ENCODE data around the gene PGAP6.
"Not testable (repeated sequence)": the region's sequence is repeated elsewhere in the genome, so short reads cannot be mapped to it uniquely, and the experiment has no call there.

The PGAP6 gene

DNA sequence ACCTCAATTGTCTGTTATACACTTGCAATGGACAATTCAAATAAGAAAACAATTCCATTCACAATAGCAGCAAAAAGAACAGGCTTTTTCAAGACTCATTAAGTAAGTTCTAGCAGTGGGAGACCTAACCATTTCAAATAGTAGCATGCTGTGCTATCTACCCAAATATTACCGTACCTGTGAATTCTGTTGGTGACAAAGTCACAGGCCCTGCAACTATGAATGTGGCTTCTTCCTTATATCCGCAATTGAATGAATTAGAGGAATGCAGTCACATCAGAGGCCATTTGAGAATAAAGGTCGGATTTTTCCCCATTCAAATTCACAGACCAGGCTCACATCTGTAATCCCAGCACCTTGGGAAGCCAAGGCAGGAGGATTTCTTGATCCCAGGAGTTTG is 14.4 kb upstream of the PGAP6 start:
- Mint-ChIP-seq H3K27me3 (no peaks in the 10 kb centered on the region), H3K36me3 (peaks cover 2% of the 10 kb centered on the region), H3K4me1 (ENCODE audit: low read depth) (peaks cover 32% of the 10 kb centered on the region), H3K9me3 (ENCODE audit: low read depth) (no peaks in the 10 kb centered on the region), H3K4me3 (peak overlapping the region; percentile 90), H3K27ac (no peak overlapping the region)

DNA sequence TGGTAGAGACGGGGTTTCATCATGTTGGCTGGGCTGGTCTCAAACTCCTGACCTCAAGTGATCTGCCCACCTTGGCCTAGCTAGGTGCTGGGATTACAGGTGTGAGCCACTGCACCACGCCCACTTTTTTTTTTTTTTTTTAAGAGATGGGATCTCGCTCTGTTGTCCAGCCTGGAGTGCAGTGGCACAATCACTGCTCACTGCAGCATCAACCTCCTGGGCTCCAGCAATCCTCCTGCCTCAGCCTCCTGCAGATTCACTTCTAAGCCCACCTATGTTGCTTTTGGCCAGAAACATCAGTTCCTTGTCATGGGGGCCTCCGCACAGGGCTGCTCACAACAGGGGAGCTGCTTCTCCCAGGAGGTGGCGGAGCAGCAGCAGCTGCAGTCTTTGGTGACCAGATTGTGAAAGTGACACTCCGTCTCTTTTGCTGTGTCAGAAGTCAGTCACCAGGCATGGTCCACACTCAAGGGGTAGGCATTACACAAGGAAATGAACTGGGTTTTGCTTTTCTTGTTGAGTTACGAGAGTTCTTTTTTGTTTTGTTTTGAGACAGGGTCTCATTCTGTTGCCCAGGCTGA is 10.8 kb upstream of the PGAP6 start:
- peak overlapping the region; percentile 61 for H3K27ac Mint-ChIP-seq
- H3K9me3 Mint-ChIP-seq (ENCODE audit: low read depth), result no peaks in the 10 kb centered on the region
- H3K36me3 Mint-ChIP-seq, result peaks cover 2% of the 10 kb centered on the region
- no peaks in the 10 kb centered on the region for H3K27me3 Mint-ChIP-seq
- H3K4me3 Mint-ChIP-seq, result no peak overlapping the region
- H3K4me1 Mint-ChIP-seq (ENCODE audit: low read depth), result peaks cover 20% of the 10 kb centered on the region

DNA sequence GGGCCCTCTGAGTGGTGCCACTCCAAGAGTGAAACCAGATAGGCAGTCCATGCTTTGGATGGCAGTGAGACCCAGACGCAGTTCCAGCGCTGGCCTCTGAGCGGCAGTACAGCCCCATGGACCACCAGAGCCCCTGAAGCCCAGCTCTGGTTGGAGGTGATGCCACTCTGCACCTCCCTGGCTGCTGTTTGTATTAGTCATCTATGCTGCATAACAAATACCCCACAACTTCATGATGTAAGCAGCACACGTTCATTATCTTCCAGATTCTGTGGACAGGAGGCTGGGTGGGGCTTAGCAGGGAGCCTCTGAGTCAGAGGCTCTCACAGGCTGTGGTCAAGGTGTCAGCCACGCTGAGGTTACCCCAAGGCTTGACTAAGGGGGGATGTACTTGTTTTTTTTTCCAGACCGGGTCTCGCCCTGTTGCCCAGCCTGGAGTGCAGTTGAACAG is 10.1 kb upstream of the PGAP6 start:
- Mint-ChIP-seq H3K4me1 (ENCODE audit: low read depth) (peaks cover 20% of the 10 kb centered on the region), H3K36me3 (peaks cover 2% of the 10 kb centered on the region), H3K4me3 (no peak overlapping the region), H3K27me3 (no peaks in the 10 kb centered on the region), H3K9me3 (ENCODE audit: low read depth) (no peaks in the 10 kb centered on the region), H3K27ac (peak overlapping the region; percentile 61)

DNA sequence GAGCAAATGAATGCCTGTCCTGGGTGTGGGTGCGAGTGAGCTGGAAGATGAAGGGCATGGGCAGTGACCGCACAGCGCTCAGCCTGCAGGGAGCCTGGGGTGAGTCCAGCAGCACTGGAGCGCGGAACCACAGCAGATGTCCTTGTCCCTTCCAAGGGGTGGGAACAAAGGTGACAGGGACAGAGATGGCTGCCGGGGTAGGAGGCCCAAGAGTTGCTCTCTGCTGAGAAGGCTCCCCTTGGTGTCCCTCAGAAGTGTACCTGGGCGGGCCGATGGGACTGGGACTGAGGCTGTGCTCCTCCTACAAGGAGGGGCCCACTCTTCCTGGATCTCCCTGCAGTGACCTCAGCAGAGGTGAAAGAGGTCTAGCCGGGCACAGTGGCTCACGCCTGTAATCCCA is 7.6 kb upstream of the PGAP6 start:
- Mint-ChIP-seq H3K4me3 (no peak overlapping the region), H3K36me3 (peaks cover 2% of the 10 kb centered on the region), H3K4me1 (ENCODE audit: low read depth) (peaks cover 12% of the 10 kb centered on the region), H3K27me3 (no peaks in the 10 kb centered on the region), H3K27ac (no peak overlapping the region), H3K9me3 (ENCODE audit: low read depth) (no peaks in the 10 kb centered on the region)

DNA sequence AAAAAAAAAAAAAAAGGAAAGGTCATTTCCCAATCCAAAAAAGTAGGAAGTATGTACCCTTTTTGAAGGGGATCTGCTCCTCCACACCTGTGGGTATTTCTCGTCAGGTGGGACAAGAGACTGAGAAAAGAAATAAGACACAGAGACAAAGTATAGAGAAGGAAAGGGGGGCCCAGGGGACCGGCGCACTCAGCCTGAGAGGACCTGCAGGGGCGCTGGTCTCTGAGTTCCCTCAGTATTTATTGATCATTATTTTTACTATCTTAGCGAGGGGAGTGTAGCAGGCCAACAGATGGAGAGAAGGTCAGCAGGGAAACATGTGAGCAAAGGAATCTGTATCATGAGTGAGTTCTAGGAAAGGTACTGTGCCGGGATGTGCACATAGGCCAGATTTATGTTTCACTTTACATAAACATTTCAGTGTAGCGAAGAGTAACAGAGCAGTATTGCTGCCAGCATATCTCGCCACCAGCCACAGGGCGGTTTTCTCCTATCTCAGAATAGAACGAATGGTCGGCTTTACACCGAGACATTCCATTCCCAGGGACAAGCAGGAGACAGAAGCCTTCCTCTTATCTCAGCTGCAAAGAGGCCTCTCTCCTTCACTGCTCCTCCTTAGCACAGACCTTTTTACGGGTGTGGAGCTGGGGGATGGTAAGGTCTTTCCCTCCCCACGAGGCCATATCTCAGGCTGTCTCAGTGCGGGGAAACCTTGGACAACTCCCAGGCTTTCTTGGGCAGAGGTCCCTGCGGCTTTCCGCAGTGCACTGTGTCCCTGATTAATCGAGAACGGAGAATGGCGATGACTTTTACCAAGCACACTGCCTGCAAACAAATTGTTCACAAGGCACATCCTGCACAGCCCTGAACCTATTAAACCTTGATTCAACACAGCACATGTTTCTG is 6.2 kb upstream of the PGAP6 start:
- peaks cover 22% of the 10 kb centered on the region for H3K4me1 Mint-ChIP-seq (ENCODE audit: low read depth)
- not testable (repeated sequence) for H3K27me3 Mint-ChIP-seq; H3K9me3 Mint-ChIP-seq (ENCODE audit: low read depth); H3K4me3 Mint-ChIP-seq; H3K36me3 Mint-ChIP-seq; H3K27ac Mint-ChIP-seq

DNA sequence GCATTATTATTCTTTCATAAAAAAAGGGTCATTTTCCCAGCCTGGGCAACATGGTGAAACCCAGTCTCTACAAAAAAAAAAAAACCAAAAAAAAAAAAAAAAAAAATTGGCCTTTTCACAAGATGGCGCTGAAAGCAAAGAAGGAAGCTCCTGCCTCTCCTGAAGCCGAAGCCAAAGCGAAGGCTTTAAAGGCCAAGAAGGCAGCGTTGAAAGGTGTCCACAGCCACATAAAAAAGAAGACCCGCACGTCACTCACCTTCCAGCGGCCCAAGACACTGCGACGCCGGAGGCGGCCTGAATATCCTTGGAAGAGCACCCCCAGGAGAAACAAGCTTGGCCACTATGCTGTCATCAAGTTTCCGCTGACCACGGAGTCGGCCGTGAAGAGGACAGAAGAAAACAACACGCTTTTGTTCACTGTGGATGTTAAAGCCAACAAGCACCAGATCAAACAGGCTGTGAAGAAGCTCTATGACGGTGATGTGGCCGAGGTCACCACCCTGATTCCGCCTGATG is 4.9 kb upstream of the PGAP6 start:
- Mint-ChIP-seq H3K4me1 (ENCODE audit: low read depth) (peaks cover 18% of the 10 kb centered on the region), H3K27ac (no peak overlapping the region), H3K27me3 (no peaks in the 10 kb centered on the region), H3K36me3 (no peaks in the 10 kb centered on the region), H3K9me3 (ENCODE audit: low read depth) (no peaks in the 10 kb centered on the region), H3K4me3 (no peak overlapping the region)

DNA sequence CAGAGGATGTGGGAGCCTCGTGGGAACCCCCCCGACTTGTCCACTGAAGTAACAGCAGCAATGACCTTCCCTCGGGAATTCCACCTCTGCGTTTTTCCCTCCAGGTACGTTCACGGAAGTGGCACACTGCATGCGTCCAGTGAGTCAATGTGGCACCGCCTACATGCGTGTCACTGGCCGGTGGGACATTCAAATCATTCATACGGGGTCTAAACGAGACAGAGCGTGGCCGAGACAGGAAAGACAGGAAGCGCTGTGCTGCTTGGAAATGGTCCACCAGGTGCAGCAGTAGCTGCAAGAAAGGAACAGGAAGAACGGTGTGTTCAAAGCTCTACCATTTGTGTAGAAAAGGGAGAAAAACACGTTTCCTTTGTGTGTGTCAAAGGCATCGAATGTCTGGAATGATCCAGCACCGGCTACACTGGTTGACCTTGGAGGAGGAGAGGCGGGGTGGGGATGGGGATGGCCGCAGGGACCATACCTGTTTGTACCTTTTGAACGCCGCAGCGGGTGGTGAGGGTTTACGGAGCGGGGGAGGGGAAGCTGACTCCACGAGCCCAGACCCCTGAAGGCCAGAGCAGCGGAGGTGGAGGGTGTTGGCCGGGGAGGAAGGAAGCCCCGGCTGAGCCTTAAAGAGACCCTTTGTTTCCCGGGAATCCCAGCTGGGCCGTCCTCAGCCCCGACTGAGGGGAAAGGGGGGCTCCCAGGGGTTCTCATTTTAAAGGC is 1.7 kb upstream of the PGAP6 start:
- Mint-ChIP-seq H3K4me1 (ENCODE audit: low read depth) (peaks cover 27% of the 10 kb centered on the region), H3K36me3 (no peaks in the 10 kb centered on the region), H3K27ac (peak overlapping the region; percentile 75), H3K27me3 (no peaks in the 10 kb centered on the region), H3K4me3 (peak overlapping the region; percentile 87), H3K9me3 (ENCODE audit: low read depth) (no peaks in the 10 kb centered on the region)

DNA sequence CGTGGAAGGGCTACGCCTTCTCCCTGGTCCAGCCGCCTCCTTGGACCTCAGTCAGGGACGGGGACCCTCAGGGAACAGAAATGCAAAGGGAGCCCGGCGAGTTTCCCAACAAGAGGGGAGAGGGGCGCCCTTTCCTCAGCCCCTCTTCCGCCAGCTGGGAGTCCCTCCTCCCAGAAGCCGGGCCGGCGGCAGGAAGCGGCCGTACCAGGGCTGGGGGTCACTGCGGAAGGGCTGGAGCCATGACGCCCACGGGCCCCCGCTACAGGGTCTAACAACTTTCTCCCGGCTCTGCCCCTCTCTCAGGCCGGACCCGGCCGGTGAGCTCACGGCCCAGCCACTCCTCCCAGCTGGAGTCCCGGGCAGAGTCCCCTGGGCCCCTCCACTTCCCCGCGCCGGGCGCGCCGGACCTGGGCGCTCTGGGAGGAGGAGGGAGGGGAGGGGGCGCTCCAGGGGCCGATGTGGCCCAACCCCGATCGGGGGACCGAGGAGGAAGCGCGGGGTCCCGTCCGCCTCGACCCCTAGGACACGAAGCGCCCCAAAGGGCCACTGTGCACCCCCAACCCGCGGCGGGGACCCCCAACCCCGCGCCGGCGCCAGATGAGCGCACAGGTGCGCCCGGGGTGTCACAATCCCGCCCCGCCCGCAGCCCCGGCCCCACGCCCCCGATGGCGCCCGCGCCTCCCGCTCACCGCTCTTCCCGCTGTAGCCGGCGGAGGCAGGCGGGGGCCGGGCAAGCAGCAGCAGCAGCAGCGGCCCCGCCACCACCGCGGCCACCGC is 578 bp downstream of the PGAP6 start:
- Mint-ChIP-seq H3K9me3 (ENCODE audit: low read depth) (no peaks in the 10 kb centered on the region), H3K36me3 (no peaks in the 10 kb centered on the region)

DNA sequence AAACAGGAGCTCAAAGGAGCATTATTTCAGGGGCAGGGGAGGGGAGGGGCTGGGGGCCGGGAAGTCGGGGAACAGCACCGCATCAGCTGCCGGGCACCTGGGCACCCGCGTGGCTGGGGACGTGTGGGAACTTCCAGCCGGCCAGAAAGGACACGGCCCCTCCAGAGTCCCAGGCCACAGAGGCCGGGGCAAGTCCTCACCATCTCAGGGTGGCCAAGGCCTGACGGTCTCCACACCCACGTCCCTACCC is 1.1 kb downstream of the PGAP6 start:
- no peak overlapping the region for H3K27ac Mint-ChIP-seq
- peaks cover 28% of the 10 kb centered on the region for H3K4me1 Mint-ChIP-seq (ENCODE audit: low read depth)
- H3K9me3 Mint-ChIP-seq (ENCODE audit: low read depth), result no peaks in the 10 kb centered on the region
- H3K36me3 Mint-ChIP-seq, result no peaks in the 10 kb centered on the region
- no peaks in the 10 kb centered on the region for H3K27me3 Mint-ChIP-seq
- H3K4me3 Mint-ChIP-seq, result peak overlapping the region; percentile 84

More for the DNA sequence above, 578 bp downstream of the PGAP6 start:
- H3K27ac Mint-ChIP-seq, result no peak overlapping the region
- H3K27me3 Mint-ChIP-seq, result no peaks in the 10 kb centered on the region
- H3K4me3 Mint-ChIP-seq, result peak overlapping the region; percentile 79
- peaks cover 28% of the 10 kb centered on the region for H3K4me1 Mint-ChIP-seq (ENCODE audit: low read depth)

DNA sequence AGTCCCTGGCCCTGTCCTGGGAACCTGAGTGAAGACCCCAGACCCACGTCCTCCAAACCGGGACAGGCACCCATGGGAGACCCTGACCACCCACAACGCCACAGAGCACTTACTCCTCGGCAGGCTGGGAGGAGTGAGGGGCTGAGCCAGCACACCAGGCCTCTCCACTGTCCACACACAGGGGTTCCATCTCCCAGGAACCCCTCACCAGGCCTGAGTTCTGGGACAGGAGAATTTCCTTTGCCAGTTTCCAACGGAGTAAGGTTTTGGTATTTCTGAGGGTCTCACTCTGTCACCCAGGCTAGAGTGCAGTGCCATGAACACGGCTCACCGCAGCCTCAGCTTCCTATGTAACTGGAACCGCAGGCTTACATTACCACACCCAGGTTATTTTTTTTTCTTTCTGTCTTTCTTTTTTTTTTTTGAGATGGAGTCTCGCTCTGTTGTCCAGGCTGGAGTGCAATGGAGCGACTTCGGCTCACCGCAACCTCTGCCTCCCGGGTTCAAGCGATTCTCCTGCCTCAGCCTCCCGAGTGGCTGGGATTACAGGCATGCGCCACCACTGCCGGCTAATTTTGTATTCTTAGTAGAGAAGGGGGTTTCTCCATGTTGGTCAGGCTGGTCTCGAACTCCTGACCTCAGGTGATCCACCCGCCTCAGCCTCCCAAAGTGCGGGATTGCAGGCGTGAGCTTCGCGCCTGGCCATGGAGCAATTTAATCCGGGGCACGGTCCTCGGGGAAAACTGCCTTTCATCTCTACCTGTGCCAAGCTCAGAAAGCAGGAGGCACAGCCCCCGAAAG is 1.6 kb downstream of the PGAP6 start:
- peak overlapping the region; percentile 85 for H3K27ac Mint-ChIP-seq
- peaks cover 28% of the 10 kb centered on the region for H3K4me1 Mint-ChIP-seq (ENCODE audit: low read depth)
- no peaks in the 10 kb centered on the region for H3K36me3 Mint-ChIP-seq
- H3K27me3 Mint-ChIP-seq, result no peaks in the 10 kb centered on the region
- H3K9me3 Mint-ChIP-seq (ENCODE audit: low read depth), result no peaks in the 10 kb centered on the region
- H3K4me3 Mint-ChIP-seq, result peak overlapping the region; percentile 84

DNA sequence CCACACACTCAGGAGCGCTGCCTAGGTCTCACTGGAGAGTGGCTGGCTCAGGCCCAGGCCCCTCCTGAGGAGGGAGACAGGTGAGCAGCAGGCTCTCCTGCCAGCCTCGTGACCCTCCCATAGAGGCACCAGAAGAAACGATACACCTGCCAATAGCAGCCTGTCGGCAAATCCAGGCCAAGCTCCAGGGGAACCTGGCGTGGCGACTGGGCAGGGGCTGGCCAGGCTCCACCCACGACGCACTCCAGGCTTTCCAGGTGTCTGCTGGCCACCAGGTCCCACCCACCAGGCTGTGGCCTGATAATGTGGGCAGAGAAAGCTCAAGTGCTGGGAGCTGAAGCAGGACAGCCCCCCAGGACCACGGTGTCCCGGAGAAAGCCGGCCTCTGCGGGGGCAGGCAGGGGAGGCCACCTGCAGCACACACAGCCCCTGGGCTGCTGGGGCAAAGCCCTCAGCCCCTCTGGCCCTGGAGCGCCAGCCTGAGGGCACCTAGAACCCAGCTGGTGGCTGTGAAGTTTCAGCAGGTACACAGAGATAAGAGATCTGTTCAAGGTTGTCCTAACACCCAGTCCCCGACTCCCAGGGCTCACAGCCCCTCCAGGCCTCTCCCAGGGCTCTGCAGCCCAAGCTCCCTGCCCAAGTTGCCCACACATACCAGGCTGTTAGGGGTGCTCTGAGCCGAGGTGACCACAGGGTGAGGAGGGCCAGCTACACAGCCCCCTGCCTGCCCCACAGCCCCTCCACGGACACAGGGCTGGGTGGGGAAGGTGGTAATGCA is 2.4 kb downstream of the PGAP6 start:
- no peaks in the 10 kb centered on the region for H3K36me3 Mint-ChIP-seq
- H3K9me3 Mint-ChIP-seq (ENCODE audit: low read depth), result no peaks in the 10 kb centered on the region
- H3K4me3 Mint-ChIP-seq, result peak overlapping the region; percentile 84
- H3K27ac Mint-ChIP-seq, result no peak overlapping the region
- H3K4me1 Mint-ChIP-seq (ENCODE audit: low read depth), result peaks cover 28% of the 10 kb centered on the region
- no peaks in the 10 kb centered on the region for H3K27me3 Mint-ChIP-seq

DNA sequence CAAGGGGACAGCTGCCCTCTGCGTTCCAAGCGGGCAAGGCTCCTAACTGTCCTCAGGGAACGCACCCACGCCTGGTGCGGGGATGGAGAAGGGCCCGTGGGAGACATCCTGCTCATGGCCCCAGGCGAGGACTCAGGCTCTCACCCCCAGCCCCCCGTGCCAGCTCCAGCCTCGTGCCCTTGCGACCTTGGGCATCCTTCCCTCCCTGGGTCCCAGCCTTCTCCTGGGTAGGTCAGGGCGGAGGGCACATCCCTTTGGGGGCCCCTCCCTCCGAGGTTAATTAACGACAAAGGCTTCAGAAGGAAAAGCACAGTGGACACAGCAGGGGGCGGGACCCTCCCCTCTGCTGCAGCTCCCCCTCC is 3.0 kb downstream of the PGAP6 start:
- Mint-ChIP-seq H3K9me3 (ENCODE audit: low read depth) (no peaks in the 10 kb centered on the region), H3K4me3 (no peak overlapping the region), H3K27me3 (no peaks in the 10 kb centered on the region), H3K36me3 (no peaks in the 10 kb centered on the region), H3K27ac (no peak overlapping the region), H3K4me1 (ENCODE audit: low read depth) (peaks cover 25% of the 10 kb centered on the region)

DNA sequence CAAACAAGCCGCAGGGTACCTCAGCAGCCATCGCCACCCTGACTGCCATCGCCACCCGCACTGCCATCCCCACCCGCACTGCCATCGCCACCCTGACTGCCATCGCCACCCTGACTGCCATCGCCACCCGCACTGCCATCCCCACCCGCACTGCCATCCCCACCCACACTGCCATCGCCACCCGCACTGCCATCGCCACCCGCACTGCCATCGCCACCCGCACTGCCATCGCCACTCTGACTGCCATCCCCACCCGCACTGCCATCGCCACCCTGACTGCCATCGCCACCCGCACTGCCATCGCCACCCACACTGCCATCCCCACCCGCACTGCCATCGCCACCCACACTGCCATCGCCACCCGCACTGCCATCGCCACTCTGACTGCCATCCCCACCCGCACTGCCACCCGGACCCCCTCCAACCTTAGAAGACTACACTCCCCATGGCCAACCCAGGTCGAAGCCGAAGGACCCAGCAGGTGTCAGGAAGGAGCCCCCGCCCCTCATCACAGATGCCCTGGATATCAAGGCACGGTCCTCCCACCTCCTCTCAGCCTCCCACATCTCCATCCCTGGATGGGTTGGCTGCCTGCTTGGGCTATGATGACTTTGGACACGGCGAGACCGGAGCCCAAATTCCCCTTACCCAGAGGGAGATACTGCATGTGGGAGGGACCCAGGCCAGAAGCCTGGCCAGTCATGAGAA is 3.5 kb downstream of the PGAP6 start:
- not testable (repeated sequence) for H3K4me3 Mint-ChIP-seq, H3K27ac Mint-ChIP-seq

More for the DNA sequence above, 3.5 kb downstream of the PGAP6 start:
- not testable (repeated sequence) for H3K36me3 Mint-ChIP-seq; H3K27me3 Mint-ChIP-seq; H3K9me3 Mint-ChIP-seq (ENCODE audit: low read depth)
- peaks cover 21% of the 10 kb centered on the region for H3K4me1 Mint-ChIP-seq (ENCODE audit: low read depth)
